Upper lobe of left lung (tissue), 6 donors: ENCODE data around the gene SARS1. TPM values are rescaled to one million over a fixed set of nuclear protein-coding genes. Genes with fewer than 3 reads are reported as not detected.

ENCODE experiments used
- ATAC-seq, 2 donors: fragments of 200-7000 bp; cut with Tn5 transposase; one replicate each; pipeline ENCODE4 v1.9.1; 2022; ENCODE audit warnings: mild to moderate bottlenecking in 2 of 2, moderate library complexity in 2 of 2; ENCODE audit not compliant: low FRiP score in 2 of 2
- DNase-seq, 2 donors: peaks; one replicate each; pipeline ENCODE4 v3.0.0-alpha.2; 2019 to 2020
- H3K27ac ChIP-seq, 4 donors: fragments of 200-600 bp; sonication (generic); one replicate each; pipeline ENCODE4 v1.5.1; 2016 to 2019
- H3K27me3 ChIP-seq, 4 donors: fragments of 200-600 bp; sonication (generic); one replicate each; pipeline ENCODE4 v1.5.1; 2017 to 2019
- H3K36me3 ChIP-seq, 4 donors: fragments of 200-600 bp; sonication (generic); one replicate each; pipeline ENCODE4 v1.5.1; 2016 to 2019
- H3K4me1 ChIP-seq, 4 donors: fragments of 200-600 bp; sonication (generic); one replicate each; pipeline ENCODE4 v1.5.1; 2018 to 2019
- H3K4me3 ChIP-seq, 4 donors: fragments of 200-600 bp; sonication (generic); one replicate each; pipeline ENCODE4 v1.5.1; 2017 to 2019; ENCODE audit warnings: mild to moderate bottlenecking in 2 of 4, moderate library complexity in 1 of 4
- H3K9me3 ChIP-seq, 4 donors: fragments of 200-600 bp; sonication (generic); one replicate each; pipeline ENCODE4 v1.5.1; 2018 to 2019
- EP300 ChIP-seq, 4 donors: sonication (generic); formaldehyde crosslinking; IDR thresholded peaks; one replicate each; pipeline ENCODE4 v1.5.1; 2017; ENCODE audit warnings: antibody characterized with exemption in 4 of 4, control low read depth in 2 of 4
- POLR2A ChIP-seq, 4 donors: fragments of 450-650 bp; IDR thresholded peaks; one replicate each; pipeline ENCODE4 v1.5.1; 2016 to 2017; ENCODE audit warnings: antibody characterized with exemption in 4 of 4, mild to moderate bottlenecking in 2 of 4
- POLR2AphosphoS5 ChIP-seq, 2 donors: sonication (generic); formaldehyde crosslinking; IDR thresholded peaks; one replicate each; pipeline ENCODE4 v1.5.1; 2017; ENCODE audit warnings: antibody characterized with exemption in 2 of 2
- WGBS, 2 donors: methylation state at CpG; one replicate each; pipeline ENCODE4 v1.1.5; 2017 to 2018; 5-methylcytosine and 5-hydroxymethylcytosine counted together
- total RNA-seq, 6 donors: library from RNA; depleted of rRNA in 4 of 6; stranded (reverse); fragments of >200 nt in 4 of 6; gene quantifications; one replicate each; pipeline versions ENCODE4 v1.1.0 to v1.2.1, GENCODE V29; 2016 to 2021
- TF ChIP-seq, protein P1 (sequence below), 6 experiments: fragments of 450-650 bp in 4 of 6; fragments of 200-600 bp in 2 of 6; sonication (generic) in 2 of 6; IDR thresholded peaks; one replicate each; pipeline ENCODE4 v1.5.1; 2016 to 2019; ENCODE audit warnings: antibody characterized with exemption in 6 of 6
- donor health status: DM: no; HTN: no; CAD: no; lungs with moderate emphysema.
- donor health status: DM: no; HTN: yes; CAD: no; lungs with severe emphysema.

Gene SARS1
- total RNA-seq, 6 donors from 2014 or later, result 126 to 212 (median 160) TPM

GRCh38 chr1:109191377-109191776, 22.3 kb upstream of the SARS1 start:
- no peaks in the 10 kb centered on the region for H3K9me3 ChIP-seq

DNA sequence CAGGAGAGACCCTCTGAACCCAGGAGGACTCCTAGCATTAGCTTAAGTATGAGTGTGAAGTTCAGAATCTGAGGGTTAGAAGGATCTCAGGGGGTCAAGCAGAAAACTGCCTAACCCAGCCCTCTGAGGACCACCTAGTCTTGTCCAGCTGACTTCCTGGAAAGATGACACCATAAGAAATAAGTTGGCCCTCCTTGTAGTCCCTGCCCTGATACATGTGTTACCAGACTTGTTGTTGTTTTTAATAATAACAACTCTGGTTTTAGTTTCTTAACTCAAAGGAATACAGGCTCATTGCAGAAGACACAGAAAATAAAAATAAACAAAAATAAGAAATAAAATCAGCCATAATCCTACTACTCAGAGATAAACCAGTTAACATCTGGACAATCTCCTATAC, 21.8 kb upstream of the SARS1 start:
- ATAC-seq (no peak), DNase-seq (no peak)
- peak overlapping the region in 2 of 4 donors; percentile 40 to 56 for H3K27ac ChIP-seq
- peaks cover 0 to 27% (median 20%) of the 10 kb centered on the region in 4 donors for H3K4me1 ChIP-seq
- TF ChIP-seq POLR2AphosphoS5 (IDR thresholded peaks at IDR 0.05) (no peak), POLR2A (IDR thresholded peaks at IDR 0.05) (no peak), EP300 (IDR thresholded peaks at IDR 0.05) (no peak)
- TF ChIP-seq, protein P1, sequence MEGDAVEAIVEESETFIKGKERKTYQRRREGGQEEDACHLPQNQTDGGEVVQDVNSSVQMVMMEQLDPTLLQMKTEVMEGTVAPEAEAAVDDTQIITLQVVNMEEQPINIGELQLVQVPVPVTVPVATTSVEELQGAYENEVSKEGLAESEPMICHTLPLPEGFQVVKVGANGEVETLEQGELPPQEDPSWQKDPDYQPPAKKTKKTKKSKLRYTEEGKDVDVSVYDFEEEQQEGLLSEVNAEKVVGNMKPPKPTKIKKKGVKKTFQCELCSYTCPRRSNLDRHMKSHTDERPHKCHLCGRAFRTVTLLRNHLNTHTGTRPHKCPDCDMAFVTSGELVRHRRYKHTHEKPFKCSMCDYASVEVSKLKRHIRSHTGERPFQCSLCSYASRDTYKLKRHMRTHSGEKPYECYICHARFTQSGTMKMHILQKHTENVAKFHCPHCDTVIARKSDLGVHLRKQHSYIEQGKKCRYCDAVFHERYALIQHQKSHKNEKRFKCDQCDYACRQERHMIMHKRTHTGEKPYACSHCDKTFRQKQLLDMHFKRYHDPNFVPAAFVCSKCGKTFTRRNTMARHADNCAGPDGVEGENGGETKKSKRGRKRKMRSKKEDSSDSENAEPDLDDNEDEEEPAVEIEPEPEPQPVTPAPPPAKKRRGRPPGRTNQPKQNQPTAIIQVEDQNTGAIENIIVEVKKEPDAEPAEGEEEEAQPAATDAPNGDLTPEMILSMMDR (IDR thresholded peaks at IDR 0.05), result no peak
- H3K4me3 ChIP-seq, result no peak overlapping the region
- no peaks in the 10 kb centered on the region for H3K27me3 ChIP-seq
- H3K36me3 ChIP-seq, result no peaks in the 10 kb centered on the region
- H3K9me3 ChIP-seq, result no peaks in the 10 kb centered on the region

More at GRCh38 chr1:109191377-109191776, 22.3 kb upstream of the SARS1 start:
- Histone ChIP-seq H3K4me3 (no peak overlapping the region), H3K36me3 (no peaks in the 10 kb centered on the region), H3K4me1 (peaks cover 3 to 32% (median 23%) of the 10 kb centered on the region in 4 donors), H3K27ac (no peak overlapping the region), H3K27me3 (no peaks in the 10 kb centered on the region)
- DNase-seq (no peak), ATAC-seq (no peak)
- 88 to 95% methylated on average over 8 of the region's 8 CpGs for WGBS, 2 donors
- TF ChIP-seq POLR2A (IDR thresholded peaks at IDR 0.05), result no peak
- TF ChIP-seq, protein P1 (IDR thresholded peaks at IDR 0.05), result no peak
- TF ChIP-seq EP300 (IDR thresholded peaks at IDR 0.05), result no peak
- no peak for TF ChIP-seq POLR2AphosphoS5 (IDR thresholded peaks at IDR 0.05)

DNA sequence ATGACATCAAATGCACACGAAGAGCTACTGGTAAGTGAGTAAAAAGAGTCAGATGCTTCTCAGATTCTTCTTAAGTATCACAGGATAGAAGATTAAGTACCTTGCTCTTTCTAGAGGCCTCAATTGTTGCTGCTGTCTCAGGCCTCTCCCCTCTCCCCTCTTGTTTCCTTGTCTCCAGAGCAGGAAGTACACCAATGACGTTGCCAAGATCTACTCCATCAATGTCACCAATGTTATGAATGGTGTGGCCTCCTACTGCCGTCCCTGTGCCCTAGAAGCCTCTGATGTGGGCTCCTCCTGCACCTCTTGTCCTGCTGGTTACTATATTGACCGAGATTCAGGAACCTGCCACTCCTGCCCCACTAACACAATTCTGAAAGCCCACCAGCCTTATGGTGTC, 21.3 kb upstream of the SARS1 start:
- WGBS, 2 donors, result 39 to 41% methylated on average over 4 of the region's 4 CpGs
- ATAC-seq, result no peak

DNA sequence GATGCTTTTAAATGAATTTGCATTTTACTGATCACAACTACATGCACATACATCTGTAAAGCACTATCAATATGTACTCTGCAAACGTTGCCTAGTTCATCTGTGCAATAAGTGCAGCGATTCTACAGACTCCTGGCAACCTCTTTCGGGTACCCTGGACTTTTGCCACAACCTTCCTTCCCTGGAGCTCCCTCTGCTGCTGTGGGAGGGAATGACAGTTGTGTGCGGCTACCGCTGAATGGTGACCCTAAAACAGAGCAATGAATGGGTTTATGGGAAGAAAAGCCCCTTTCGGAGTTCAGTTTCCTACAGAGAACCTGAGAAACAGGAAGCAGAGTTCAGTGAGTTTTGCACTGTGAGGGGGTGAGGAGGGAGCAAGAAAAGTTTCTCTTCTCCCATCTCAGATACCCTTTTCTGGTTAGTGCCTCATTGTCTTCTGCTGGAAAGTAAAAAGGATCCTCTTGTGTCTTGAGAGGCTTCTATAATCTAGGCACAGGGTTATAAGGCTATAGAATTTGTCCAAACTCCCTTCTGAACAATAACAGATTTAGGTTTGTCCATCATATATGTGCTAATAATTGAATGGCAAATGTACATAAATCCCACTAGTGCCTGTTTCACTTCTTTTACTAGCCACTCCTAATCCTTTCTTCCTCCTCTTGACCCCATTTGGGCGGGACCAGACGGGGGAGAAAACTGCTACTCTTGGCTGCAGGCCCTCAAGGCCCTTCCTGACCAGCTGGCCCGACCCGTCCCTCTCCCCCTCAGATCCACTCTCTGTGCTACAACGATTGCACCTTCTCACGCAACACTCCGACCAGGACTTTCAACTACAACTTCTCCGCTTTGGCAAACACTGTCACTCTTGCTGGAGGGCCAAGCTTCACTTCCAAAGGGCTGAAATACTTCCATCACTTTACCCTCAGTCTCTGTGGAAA, 19.8 kb upstream of the SARS1 start:
- DNase-seq (peak in 1 of 2 donors; percentile 61), ATAC-seq (peak; percentile 64 to 75)
- peak overlapping the region in 1 of 4 donors; percentile 47 for H3K27ac ChIP-seq
- 30 to 52% methylated on average over 14 of the region's 14 CpGs for WGBS, 2 donors
- no peak for TF ChIP-seq EP300 (IDR thresholded peaks at IDR 0.05)
- TF ChIP-seq, protein P1 (IDR thresholded peaks at IDR 0.05), result peak; percentile 49 to 72 (median 64)
- no peak overlapping the region for H3K4me3 ChIP-seq
- peaks cover 5 to 35% (median 19%) of the 10 kb centered on the region in 4 donors for H3K4me1 ChIP-seq
- no peaks in the 10 kb centered on the region for H3K9me3 ChIP-seq
- no peaks in the 10 kb centered on the region for H3K36me3 ChIP-seq
- H3K27me3 ChIP-seq, result no peaks in the 10 kb centered on the region

More for the DNA sequence above, 21.3 kb upstream of the SARS1 start:
- Histone ChIP-seq H3K9me3 (no peaks in the 10 kb centered on the region), H3K4me3 (no peak overlapping the region), H3K36me3 (no peaks in the 10 kb centered on the region), H3K27ac (peak overlapping the region in 3 of 4 donors; percentile 3 to 56 (median 40)), H3K4me1 (peaks cover 0 to 24% (median 16%) of the 10 kb centered on the region in 4 donors), H3K27me3 (no peaks in the 10 kb centered on the region)
- TF ChIP-seq, protein P1 (IDR thresholded peaks at IDR 0.05), result no peak
- TF ChIP-seq EP300 (IDR thresholded peaks at IDR 0.05) (no peak), POLR2A (IDR thresholded peaks at IDR 0.05) (no peak), POLR2AphosphoS5 (IDR thresholded peaks at IDR 0.05) (no peak)
- no peak for DNase-seq
